HepG2 (cell line): ENCODE data around the gene SUDS3. TPM values are rescaled to one million over a fixed set of nuclear protein-coding genes. Genes with fewer than 3 reads are reported as not detected.
A peak's percentile ranks its signal among the peaks of the same experiment; 100 is the strongest.

Experiments
- ARID5B ChIP-seq: IDR thresholded peaks from 2 replicates; pipeline ENCODE4 v1.4.0; 2020; ENCODE audit warnings: mild to moderate bottlenecking, missing genetic modification reagents
- FOXO4 ChIP-seq: sonication (generic); formaldehyde crosslinking; conservative IDR thresholded peaks from 2 replicates; pipeline ENCODE4 v1.8.1; 2023; ENCODE audit warnings: missing genetic modification reagents
- SP140L ChIP-seq: sonication (generic); formaldehyde crosslinking; IDR thresholded peaks from 2 replicates; pipeline ENCODE4 v1.4.0; 2020; ENCODE audit warnings: missing genetic modification reagents, borderline replicate concordance
- ZC3H4 ChIP-seq: sonication (generic); formaldehyde crosslinking; IDR thresholded peaks from 2 replicates; pipeline ENCODE4 v1.4.0; 2020; ENCODE audit warnings: missing genetic modification reagents, borderline replicate concordance
- ZNF318 ChIP-seq: sonication (generic); formaldehyde crosslinking; IDR thresholded peaks from 2 replicates; pipeline ENCODE4 v1.4.0; 2020; ENCODE audit warnings: mild to moderate bottlenecking, missing genetic modification reagents
- ZSCAN12 ChIP-seq: sonication (generic); formaldehyde crosslinking; IDR thresholded peaks from 2 replicates; pipeline ENCODE4 v1.9.0; 2021; ENCODE audit warnings: mild to moderate bottlenecking, missing genetic modification reagents
- polyA plus RNA-seq, 8 experiments: library from polyadenylated mRNA; depleted of rRNA in 3 of 8; stranded (reverse) in 7 of 8; unstranded in 1 of 8; fragments of >200 nt; fragmentation: Illumina TruSeq in 4 of 8; extraction: Trizol in 4 of 8; gene quantifications; 2 replicates each; pipeline versions ENCODE4 v1.2.1 to v1.2.3, GENCODE V29; 2011 to 2016; ENCODE audit warnings: low read depth in 4 of 8, missing spikeins in 1 of 8, mixed read lengths in 1 of 8; ENCODE audit not compliant: insufficient read depth in 1 of 8
- total RNA-seq, 5 experiments: library from RNA; depleted of rRNA; stranded (reverse); fragments of >200 nt; fragmentation: Illumina TruSeq; extraction: Trizol; gene quantifications; 2 replicates each; pipeline ENCODE4 v1.2.3, GENCODE V29; 2016; ENCODE audit warnings: low read depth in 1 of 5

SUDS3 gene
- total and polyA plus RNA-seq, 2 of the 13 experiments (the other 11 are each of a cell fraction or from before 2014, with no cell fraction given): 20.2 to 33.1 TPM

GRCh38 chr12:118372541-118373495 lies 3.5 kb upstream of the SUDS3 start, which contains the start of gene TAOK3 (continued):
- TF ChIP-seq ZNF318 (CRISPR knock-in tag) (no peak), ARID5B (CRISPR knock-in tag) (peak; percentile 36; the same call in 1 of the 2 replicates), SP140L (CRISPR knock-in tag) (no peak), ZC3H4 (CRISPR knock-in tag) (no peak), ZSCAN12 (no peak), FOXO4 (CRISPR knock-in tag) (no peak)
